ENCODE measurements around the gene CIROP. TPM values are rescaled to one million over a fixed set of nuclear protein-coding genes. Genes with fewer than 3 reads are reported as not detected.

The CIROP gene
- total RNA-seq, 1 experiment from 2014 or later = 0.11 TPM

GRCh38 chr14:23077962-23078361, 26.8 kb downstream of the CIROP start (continued):
- TF ChIP-seq CTCF (IDR thresholded peaks at IDR 0.05) = no peak
- TF ChIP-seq ZNF281 (CRISPR knock-in tag; IDR thresholded peaks at IDR 0.05) = no peak

- no peaks in the 10 kb centered on the region for H3K9me3 Mint-ChIP-seq
- ATAC-seq (peak; percentile 59), DNase-seq (ENCODE audit: low spot score) (no peak)
- ChIA-PET CTCF (interaction anchor here (0.5 to 2.9 kb wide), 27 partner anchors 8 to 283 kb away, joined by 3 to 52 read pairs (median 4); partner anchors contain the start of genes ACIN1, C14orf119, HOMEZ and PABPN1), POLR2A (interaction anchor here (2.1 kb wide), 1 partner anchor 18 kb away, joined by 7 read pairs; the partner anchor contains the start of genes ACIN1 and C14orf119)
- H3K27me3 Mint-ChIP-seq (ENCODE audit: low read depth) = no peaks in the 10 kb centered on the region
- H3K4me3 Mint-ChIP-seq = no peak overlapping the region
- H3K4me1 Mint-ChIP-seq = peaks cover 12% of the 10 kb centered on the region
- no peak overlapping the region for H3K27ac Mint-ChIP-seq
- TF ChIP-seq NR3C1 (CRISPR knock-in tag; conservative IDR thresholded peaks at IDR 0.05; ENCODE audit: low read depth) (no peak), ZNF232 (CRISPR knock-in tag; IDR thresholded peaks at IDR 0.05) (no peak), CTCF (IDR thresholded peaks at IDR 0.05) (peak; percentile 45), ZNF317 (CRISPR knock-in tag; IDR thresholded peaks at IDR 0.05; ENCODE audit: borderline replicate concordance, low read depth) (no peak)
- peaks cover 88% of the 10 kb centered on the region for H3K36me3 Mint-ChIP-seq
Observed at GRCh38 chr14:23076785-23077408, 27.9 kb downstream of the CIROP start.

GRCh38 chr14:23074906-23075305, 29.9 kb downstream of the CIROP start:
- Mint-ChIP-seq H3K4me1 (peaks cover 22% of the 10 kb centered on the region), H3K27me3 (ENCODE audit: low read depth) (no peaks in the 10 kb centered on the region), H3K27ac (no peak overlapping the region), H3K9me3 (no peaks in the 10 kb centered on the region), H3K4me3 (no peak overlapping the region), H3K36me3 (peaks cover 76% of the 10 kb centered on the region)
- ATAC-seq (no peak), DNase-seq (ENCODE audit: low spot score) (no peak)
- ChIA-PET CTCF (interaction anchor here (0.6 to 1.4 kb wide), 2 partner anchors 15 to 23 kb away, joined by 3 read pairs; no protein-coding TSS in a partner anchor), POLR2A (interaction anchor here (0.8 kb wide), 1 partner anchor 26 kb away, joined by 4 read pairs; no protein-coding TSS in a partner anchor)
- TF ChIP-seq TP53 (CRISPR knock-in tag; IDR thresholded peaks at IDR 0.05) = no peak
- TF ChIP-seq NFE2L1 (CRISPR knock-in tag; IDR thresholded peaks at IDR 0.05) = no peak
- TF ChIP-seq ZNF416 (CRISPR knock-in tag; IDR thresholded peaks at IDR 0.05) = no peak
- no peak for TF ChIP-seq GABPB1 (CRISPR knock-in tag; IDR thresholded peaks at IDR 0.05)
- no peak for TF ChIP-seq ZNF138 (CRISPR knock-in tag; conservative IDR thresholded peaks at IDR 0.05)
- TF ChIP-seq ZNF281 (CRISPR knock-in tag; IDR thresholded peaks at IDR 0.05) = no peak
- no peak for TF ChIP-seq ESRRA (CRISPR knock-in tag; IDR thresholded peaks at IDR 0.05; ENCODE audit: borderline replicate concordance)
- no peak for TF ChIP-seq ELF4 (CRISPR knock-in tag; IDR thresholded peaks at IDR 0.05; ENCODE audit: low read depth)
- TF ChIP-seq AFF4 (CRISPR knock-in tag; IDR thresholded peaks at IDR 0.05; ENCODE audit: borderline replicate concordance) = no peak
- no peak for TF ChIP-seq ZNF219 (CRISPR knock-in tag; IDR thresholded peaks at IDR 0.05; ENCODE audit: borderline replicate concordance)
- no peak for TF ChIP-seq NFYB (CRISPR knock-in tag; conservative IDR thresholded peaks at IDR 0.05; ENCODE audit: low read depth)
- no peak for TF ChIP-seq E2F4 (CRISPR knock-in tag; IDR thresholded peaks at IDR 0.05; ENCODE audit: borderline replicate concordance, low read depth)
- no peak for TF ChIP-seq ZNF396 (CRISPR knock-in tag; IDR thresholded peaks at IDR 0.05; ENCODE audit: borderline replicate concordance)

All from WTC11 (cell line).